GM18520 (cell line): ENCODE data around the gene NME7.
A peak's percentile ranks its signal among the peaks of the same experiment; 100 is the strongest.
"Not testable (repeated sequence)": the region's sequence is repeated elsewhere in the genome, so short reads cannot be mapped to it uniquely, and the experiment has no call there.

ENCODE experiments used
- ATAC-seq: cut with Tn5 transposase; IDR thresholded peaks from one replicate; pipeline ENCODE4 v1.9.1; 2021; ENCODE audit not compliant: unreplicated experiment

Gene NME7

GRCh38 chr1:169130683-169131082 lies 236.9 kb downstream of the NME7 start:
- ATAC-seq, result no peak

GRCh38 chr1:169129109-169129784 lies 238.3 kb downstream of the NME7 start:
- ATAC-seq, result no peak

- no peak for ATAC-seq
These were observed 239.0 kb downstream of the NME7 start for GRCh38 chr1:169128562-169128961.

- no peak for ATAC-seq
These were observed 240.3 kb downstream of the NME7 start for GRCh38 chr1:169127305-169127704.

- ATAC-seq, result no peak
These were observed 241.3 kb downstream of the NME7 start for GRCh38 chr1:169126335-169126734.

- ATAC-seq, result not testable (repeated sequence)
These were observed 242.0 kb downstream of the NME7 start for GRCh38 chr1:169125597-169125996.

GRCh38 chr1:169124459-169124858 lies 243.1 kb downstream of the NME7 start:
- ATAC-seq, result no peak

GRCh38 chr1:169122976-169123375 lies 244.6 kb downstream of the NME7 start:
- peak; percentile 79 for ATAC-seq

GRCh38 chr1:169121146-169121923 lies 246.3 kb downstream of the NME7 start:
- no peak for ATAC-seq

GRCh38 chr1:169120066-169120465 lies 247.5 kb downstream of the NME7 start:
- no peak for ATAC-seq

GRCh38 chr1:169119405-169119804 lies 248.2 kb downstream of the NME7 start:
- ATAC-seq, result no peak

GRCh38 chr1:169118227-169118626 lies 249.4 kb downstream of the NME7 start:
- no peak for ATAC-seq

GRCh38 chr1:169117599-169117998 lies 250.0 kb downstream of the NME7 start:
- no peak for ATAC-seq

GRCh38 chr1:169117014-169117413 lies 250.6 kb downstream of the NME7 start:
- ATAC-seq, result no peak

- peak; percentile 54 for ATAC-seq
These were observed 251.6 kb downstream of the NME7 start for GRCh38 chr1:169115891-169116585.

- ATAC-seq, result no peak
These were observed 253.9 kb downstream of the NME7 start for GRCh38 chr1:169113613-169114119.

GRCh38 chr1:169112241-169112640 lies 255.4 kb downstream of the NME7 start:
- ATAC-seq, result no peak

- ATAC-seq, result no peak
These were observed 256.1 kb downstream of the NME7 start for GRCh38 chr1:169111472-169111871.

- no peak for ATAC-seq
These were observed 256.7 kb downstream of the NME7 start for GRCh38 chr1:169110689-169111447.

- no peak for ATAC-seq
These were observed 257.4 kb downstream of the NME7 start for GRCh38 chr1:169110236-169110635.

- ATAC-seq, result no peak
These were observed 257.9 kb downstream of the NME7 start for GRCh38 chr1:169109561-169110134.
